Right atrium auricular region (tissue), 2 donors: ENCODE data around the gene DCPS. TPM values are rescaled to one million over a fixed set of nuclear protein-coding genes. Genes with fewer than 3 reads are reported as not detected.

Experiments used
- DNase-seq: peaks from one replicate; pipeline ENCODE4 v3.0.0-alpha.2; 2019; ENCODE audit warnings: low spot score
- H3K27ac ChIP-seq, 2 donors: fragments of 200-600 bp; sonication (generic); 1 replicate in 1 of 2; 2 replicates in 1 of 2; pipeline ENCODE4 v1.5.1; 2016 to 2019
- H3K27me3 ChIP-seq, 2 donors: fragments of 200-600 bp; sonication (generic); one replicate each; pipeline versions ENCODE4 v1.5.1 to v1.6.0; 2017 to 2019
- H3K36me3 ChIP-seq: fragments of 200-600 bp; sonication (generic); one replicate; pipeline ENCODE4 v1.5.1; 2016
- H3K4me1 ChIP-seq, 2 donors: fragments of 200-600 bp; sonication (generic); one replicate each; pipeline versions ENCODE4 v1.5.1 to v1.6.0; 2017 to 2019
- H3K4me3 ChIP-seq, 2 donors: fragments of 200-600 bp; sonication (generic); 1 replicate in 1 of 2; 2 replicates in 1 of 2; pipeline ENCODE4 v1.5.1; 2017 to 2019; ENCODE audit warnings: mild to moderate bottlenecking in 1 of 2, moderate library complexity in 1 of 2
- H3K9me3 ChIP-seq, 2 donors: fragments of 200-600 bp; sonication (generic); one replicate each; pipeline ENCODE4 v1.5.1; 2019
- CTCF ChIP-seq, 2 donors: fragments of 200-600 bp; sonication (generic); IDR thresholded peaks; one replicate each; pipeline ENCODE4 v1.5.1; 2019; ENCODE audit warnings: antibody characterized with exemption in 2 of 2
- total RNA-seq, 2 donors: library from RNA; depleted of rRNA; stranded (reverse); fragments of >200 nt; gene quantifications; one replicate each; pipeline ENCODE4 v1.1.0, GENCODE V29; 2016

Gene DCPS
- total RNA-seq, 2 donors from 2014 or later, result 12.1 to 14.1 TPM

GRCh38 chr11:126288237-126288636 lies 15.6 kb upstream of the DCPS start:
- Histone ChIP-seq H3K36me3 (peaks cover 32% of the 10 kb centered on the region), H3K27me3 (no peaks in the 10 kb centered on the region), H3K9me3 (no peaks in the 10 kb centered on the region), H3K4me1 (peaks cover 0 to 13% of the 10 kb centered on the region in 2 donors), H3K27ac (no peak overlapping the region), H3K4me3 (no peak overlapping the region)
- TF ChIP-seq CTCF (IDR thresholded peaks at IDR 0.05), result no peak
- DNase-seq, result no peak

GRCh38 chr11:126290887-126291286 lies 13.0 kb upstream of the DCPS start:
- no peak overlapping the region for H3K27ac ChIP-seq
- no peak for DNase-seq
- peaks cover 44% of the 10 kb centered on the region for H3K36me3 ChIP-seq

GRCh38 chr11:126293726-126294125 lies 10.1 kb upstream of the DCPS start:
- H3K4me3 ChIP-seq, result no peak overlapping the region
- no peaks in the 10 kb centered on the region for H3K27me3 ChIP-seq
- H3K27ac ChIP-seq, result no peak overlapping the region
- H3K36me3 ChIP-seq, result peaks cover 44% of the 10 kb centered on the region
- no peak for TF ChIP-seq CTCF (IDR thresholded peaks at IDR 0.05)
- DNase-seq, result no peak
- no peaks in the 10 kb centered on the region for H3K9me3 ChIP-seq
- H3K4me1 ChIP-seq, result no peaks in the 10 kb centered on the region

More at GRCh38 chr11:126290887-126291286, 13.0 kb upstream of the DCPS start:
- no peaks in the 10 kb centered on the region for H3K27me3 ChIP-seq
- H3K4me3 ChIP-seq, result no peak overlapping the region
- TF ChIP-seq CTCF (IDR thresholded peaks at IDR 0.05), result no peak
- H3K4me1 ChIP-seq, result no peaks in the 10 kb centered on the region
- no peaks in the 10 kb centered on the region for H3K9me3 ChIP-seq

- Histone ChIP-seq H3K36me3 (peaks cover 21% of the 10 kb centered on the region), H3K4me1 (no peaks in the 10 kb centered on the region), H3K9me3 (no peaks in the 10 kb centered on the region), H3K27ac (no peak overlapping the region), H3K27me3 (no peaks in the 10 kb centered on the region), H3K4me3 (no peak overlapping the region)
- DNase-seq, result no peak
- no peak for TF ChIP-seq CTCF (IDR thresholded peaks at IDR 0.05)
Observed at GRCh38 chr11:126297004-126297403, 6.9 kb upstream of the DCPS start.

GRCh38 chr11:126304457-126305075 lies 706 bp downstream of the DCPS start:
- Histone ChIP-seq H3K4me3 (peak overlapping the region; percentile 56 to 61), H3K4me1 (peaks cover 0 to 15% of the 10 kb centered on the region in 2 donors), H3K36me3 (no peaks in the 10 kb centered on the region), H3K27me3 (no peaks in the 10 kb centered on the region), H3K27ac (peak overlapping the region; percentile 85 to 87), H3K9me3 (no peaks in the 10 kb centered on the region)
- no peak for TF ChIP-seq CTCF (IDR thresholded peaks at IDR 0.05)
- no peak for DNase-seq

- DNase-seq, result no peak
Observed at GRCh38 chr11:126305699-126306098, 1.8 kb downstream of the DCPS start.

More at GRCh38 chr11:126305699-126306098, 1.8 kb downstream of the DCPS start:
- H3K4me3 ChIP-seq, result no peak overlapping the region
- H3K4me1 ChIP-seq, result peaks cover 0 to 21% of the 10 kb centered on the region in 2 donors
- no peaks in the 10 kb centered on the region for H3K9me3 ChIP-seq
- H3K27me3 ChIP-seq, result no peaks in the 10 kb centered on the region
- TF ChIP-seq CTCF (IDR thresholded peaks at IDR 0.05), result no peak
- no peaks in the 10 kb centered on the region for H3K36me3 ChIP-seq
- no peak overlapping the region for H3K27ac ChIP-seq
